ENCODE results near the gene DCAF12. TPM values are rescaled to one million over a fixed set of nuclear protein-coding genes. Genes with fewer than 3 reads are reported as not detected.

The DCAF12 gene
- total and polyA plus RNA-seq, 2 of the 13 experiments (the other 11 are each of a cell fraction or from before 2014, with no cell fraction given) = 26.8 to 37.4 TPM

DNA sequence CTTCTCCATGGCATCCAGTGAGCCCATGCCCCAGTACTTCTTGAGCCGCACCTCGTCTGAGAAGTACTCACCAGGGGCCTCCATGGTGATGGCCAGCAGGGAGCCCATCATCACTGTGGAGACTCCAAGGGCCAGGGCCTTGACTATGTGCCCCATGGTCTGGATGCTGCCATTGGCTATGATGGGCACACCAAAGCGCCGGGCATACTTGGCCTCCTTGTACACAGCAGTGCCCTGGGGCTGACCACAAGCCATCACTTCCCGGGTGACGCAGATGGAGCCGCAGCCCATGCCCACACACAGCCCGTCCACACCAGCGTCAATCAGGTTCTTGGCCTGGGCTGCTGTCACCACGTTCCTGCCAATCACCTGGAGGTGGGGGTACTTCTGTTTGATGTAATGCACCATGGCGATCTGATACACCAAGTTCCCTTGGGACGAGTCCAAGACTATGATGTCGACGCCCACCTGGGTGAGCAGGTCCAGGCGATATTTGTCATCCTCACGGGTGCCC is 7.0 kb upstream of the DCAF12 start (continued):
- TF ChIP-seq, protein P1, sequence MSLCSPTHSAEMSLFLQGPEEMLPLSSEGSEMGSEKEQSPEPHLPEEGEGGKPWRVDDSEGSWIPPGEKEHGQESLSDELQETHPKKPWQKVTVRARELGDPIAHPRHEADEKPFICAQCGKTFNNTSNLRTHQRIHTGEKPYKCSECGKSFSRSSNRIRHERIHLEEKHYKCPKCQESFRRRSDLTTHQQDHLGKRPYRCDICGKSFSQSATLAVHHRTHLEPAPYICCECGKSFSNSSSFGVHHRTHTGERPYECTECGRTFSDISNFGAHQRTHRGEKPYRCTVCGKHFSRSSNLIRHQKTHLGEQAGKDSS (CRISPR knock-in tag; IDR thresholded peaks at IDR 0.05; ENCODE audit: borderline replicate concordance, low read depth) = no peak
- no peak for TF ChIP-seq RBFOX2 (IDR thresholded peaks at IDR 0.05; ENCODE audit: low read depth, low read length)
- no peak for TF ChIP-seq HOXA5 (CRISPR knock-in tag; IDR thresholded peaks at IDR 0.05)

DNA sequence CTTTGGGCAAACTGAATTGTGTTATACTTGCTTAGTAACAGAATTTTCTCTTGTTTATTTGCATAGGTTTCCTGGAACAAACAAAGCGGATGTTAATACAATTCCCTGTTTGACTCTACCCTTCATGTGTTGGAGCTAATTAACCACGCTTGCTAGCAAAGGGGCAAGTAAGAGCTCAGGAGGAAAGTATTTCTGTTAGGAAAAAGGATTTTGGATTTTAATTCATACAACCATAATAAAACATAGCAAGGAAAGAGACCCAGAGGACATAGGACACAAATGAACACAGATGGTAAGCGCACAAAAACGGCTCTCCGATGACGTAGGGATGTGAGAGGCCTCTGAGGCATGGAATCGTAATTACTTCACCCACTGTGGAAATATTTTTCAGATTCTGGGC is 5.1 kb upstream of the DCAF12 start:
- in situ Hi-C loops (cut with HindIII; ENCODE audit: extremely low pct_ligation_motif_present, low pct_unique_long_range_greater_than_20kb) = no loop called here
- H2AFZ ChIP-seq (ENCODE audit: low read length) = no peak overlapping the region
- no peaks in the 10 kb centered on the region for H3K36me3 ChIP-seq (replicated peaks in 1 of 2; ENCODE audit: control insufficient read depth in 1 of 2, insufficient read depth in 2 of 2, low read length in 2 of 2)
- 75% methylated on average over 7 of the region's 7 CpGs for WGBS (ENCODE audit: low lambda C conversion rate)
- no peaks in the 10 kb centered on the region for H3K9me3 ChIP-seq (ENCODE audit: low read length)
- no peak for TF ChIP-seq HDAC2 (CRISPR knock-in tag; IDR thresholded peaks at IDR 0.05)
- TF ChIP-seq, protein P2, sequence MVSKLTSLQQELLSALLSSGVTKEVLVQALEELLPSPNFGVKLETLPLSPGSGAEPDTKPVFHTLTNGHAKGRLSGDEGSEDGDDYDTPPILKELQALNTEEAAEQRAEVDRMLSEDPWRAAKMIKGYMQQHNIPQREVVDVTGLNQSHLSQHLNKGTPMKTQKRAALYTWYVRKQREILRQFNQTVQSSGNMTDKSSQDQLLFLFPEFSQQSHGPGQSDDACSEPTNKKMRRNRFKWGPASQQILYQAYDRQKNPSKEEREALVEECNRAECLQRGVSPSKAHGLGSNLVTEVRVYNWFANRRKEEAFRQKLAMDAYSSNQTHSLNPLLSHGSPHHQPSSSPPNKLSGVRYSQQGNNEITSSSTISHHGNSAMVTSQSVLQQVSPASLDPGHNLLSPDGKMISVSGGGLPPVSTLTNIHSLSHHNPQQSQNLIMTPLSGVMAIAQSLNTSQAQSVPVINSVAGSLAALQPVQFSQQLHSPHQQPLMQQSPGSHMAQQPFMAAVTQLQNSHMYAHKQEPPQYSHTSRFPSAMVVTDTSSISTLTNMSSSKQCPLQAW (CRISPR knock-in tag; IDR thresholded peaks at IDR 0.05) = no peak
- CTCF ChIA-PET (ENCODE audit: low intra/inter-chr PET ratio, low total read pairs) = no interaction called here
- FAIRE-seq (no peak), ATAC-seq (no peak), DNase-seq (ENCODE audit: low spot score) (no peak)
- no peaks in the 10 kb centered on the region for H4K20me1 ChIP-seq (ENCODE audit: insufficient read depth, low read length)
- H3K27ac ChIP-seq (ENCODE audit: extremely low read length, insufficient read depth, low read length) = no peak overlapping the region
- no peak overlapping the region for H3K9ac ChIP-seq (ENCODE audit: insufficient read depth, low read depth, low read length)
- no peak overlapping the region for H3K4me2 ChIP-seq (ENCODE audit: low read depth, low read length)
- POLR2A ChIA-PET = interaction anchor here (1.6 kb wide), 1 partner anchor 47 kb away, joined by 5 read pairs; the partner anchor contains the start of gene UBAP1
- peaks cover 28% of the 10 kb centered on the region for H3K4me1 ChIP-seq (ENCODE audit: insufficient read depth, low read length)
- intact Hi-C loops (cut with micrococcal nuclease; ENCODE audit: unreplicated experiment) = no loop called here
- no peaks in the 10 kb centered on the region for H3K27me3 ChIP-seq (ENCODE audit: control insufficient read depth in 1 of 2, insufficient read depth in 2 of 2, low read length in 2 of 2)
- no peak overlapping the region for H3K4me3 ChIP-seq (replicated peaks in 1 of 3; ENCODE audit: insufficient read depth in 1 of 3, low read depth in 2 of 3, low read length in 3 of 3)
- no peaks in the 10 kb centered on the region for H3K79me2 ChIP-seq (ENCODE audit: insufficient read depth, low read length)
- BruUV-seq (replicated peaks) = no TSS peak
